ENCODE measurements around the gene ACACB.

The ACACB gene

GRCh38 chr12:109307051-109307450 lies 190.7 kb downstream of the ACACB start:
- DNase-seq = no peak

GRCh38 chr12:109308534-109309380 lies 192.4 kb downstream of the ACACB start, which contains the start of gene FOXN4:
TSS of gene FOXN4 (minus strand) at chr12:109309284. CDS start at chr12:109308321, 963 bp downstream.
- DNase-seq = no peak

DNA sequence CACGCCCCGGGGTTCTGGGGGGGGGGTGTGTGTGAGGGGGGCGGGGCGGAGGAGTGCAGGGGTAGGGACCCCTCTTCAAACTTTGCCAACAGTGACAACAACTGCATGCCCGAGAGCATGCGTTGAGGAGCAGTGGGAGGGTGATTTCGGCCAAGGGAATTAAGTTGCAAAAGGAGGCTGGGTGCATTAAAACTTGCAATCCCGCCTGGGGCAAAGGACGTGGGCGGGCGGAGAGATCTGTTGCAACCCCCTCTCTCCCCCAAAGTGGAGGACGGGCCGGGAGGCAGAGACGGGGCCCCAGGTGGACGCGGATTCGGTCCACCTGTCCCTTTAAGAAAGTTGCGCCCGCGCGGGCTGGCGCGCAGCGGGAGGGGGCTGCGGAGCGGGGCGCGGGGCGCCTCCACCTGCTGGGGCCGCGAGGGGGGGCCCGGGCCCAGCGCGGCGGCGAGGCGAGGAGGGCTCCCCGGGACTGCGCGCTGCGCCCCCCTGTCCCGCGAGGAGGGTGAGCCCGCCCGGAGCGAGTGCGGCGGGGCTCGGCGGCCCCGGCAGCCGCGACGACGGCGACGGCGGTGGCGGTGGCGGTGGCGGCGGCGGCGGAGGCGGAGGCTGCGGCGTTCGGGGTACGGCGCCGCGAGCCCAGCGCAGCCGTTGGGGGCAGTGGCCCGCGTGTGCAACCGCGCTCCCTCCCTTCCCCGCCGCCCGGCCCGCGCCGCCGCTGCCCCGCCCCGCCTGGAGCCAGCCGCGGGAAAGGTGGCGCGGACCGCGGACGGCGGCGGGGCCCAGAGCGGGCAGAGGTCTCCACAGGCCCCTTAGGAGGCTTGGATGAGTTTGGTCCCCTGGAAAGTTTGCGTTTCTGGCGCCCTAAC lies 193.2 kb downstream of the ACACB start:
- DNase-seq = no peak

- peak in 1 of 2 experiments; percentile 5 for DNase-seq
These were observed 194.1 kb downstream of the ACACB start for GRCh38 chr12:109310247-109311125.

Measured in Kasumi-1 (cell line).